OCI-LY3 (cell line): ENCODE measurements around the gene PLCB4.

Source experiments
- H2AFZ ChIP-seq: fragments of 200-600, 300-600 bp; shearing (Covaris generic); 2 replicates; pipeline ENCODE4 v1.6.0; 2014; ENCODE audit warnings: antibody characterized with exemption, low read depth, low read length
- H3K27ac ChIP-seq: fragments of 200-600, 300-600 bp; sonication (generic); 2 replicates; pipeline ENCODE4 v1.5.1; 2014; ENCODE audit warnings: mild to moderate bottlenecking, low read length, moderate library complexity, mixed read lengths
- H3K27me3 ChIP-seq: fragments of 200-600, 300-600 bp; sonication (generic); 2 replicates; pipeline ENCODE4 v1.6.1; 2014; ENCODE audit warnings: low read depth, low read length, mixed read lengths
- H3K36me3 ChIP-seq: fragments of 200-600, 300-600 bp; sonication (generic); replicated peaks from 2 replicates; pipeline ENCODE3; 2014; ENCODE audit warnings: low read depth, low read length, mixed read lengths
- H3K4me1 ChIP-seq: fragments of 300-600, 200-600 bp; sonication (generic); 2 replicates; pipeline ENCODE4 v1.6.1; 2014; ENCODE audit warnings: low read length, mixed read lengths
- H3K4me2 ChIP-seq: fragments of 200-600, 300-600 bp; sonication (generic); 2 replicates; pipeline ENCODE4 v1.6.1; 2014; ENCODE audit warnings: low read length, mixed read lengths
- H3K4me3 ChIP-seq: fragments of 300-600, 200-600 bp; sonication (generic); 2 replicates; pipeline ENCODE4 v1.5.1; 2014; ENCODE audit warnings: antibody characterized with exemption, mild to moderate bottlenecking, low read length, moderate library complexity
- H3K79me2 ChIP-seq: fragments of 300-600, 200-600 bp; shearing (Covaris generic); 2 replicates; pipeline ENCODE4 v1.6.1; 2014; ENCODE audit warnings: mild to moderate bottlenecking, low read length, mixed read lengths
- H3K9ac ChIP-seq: fragments of 300-600, 200-600 bp; shearing (Covaris generic); 2 replicates; pipeline ENCODE4 v1.6.0; 2014; ENCODE audit warnings: mild to moderate bottlenecking, low read length, moderate library complexity
- H3K9me3 ChIP-seq: fragments of 200-600, 300-600 bp; shearing (Covaris generic); 2 replicates; pipeline ENCODE4 v1.6.1; 2014; ENCODE audit warnings: low read length, mixed read lengths; ENCODE audit not compliant: insufficient read depth
- H4K20me1 ChIP-seq: fragments of 200-600, 300-600 bp; sonication (generic); 2 replicates; pipeline ENCODE4 v1.6.1; 2016; ENCODE audit warnings: low read length, mixed read lengths; ENCODE audit not compliant: insufficient read depth
- EZH2phosphoT487 ChIP-seq: fragments of 200-600 bp; shearing (Covaris generic); IDR thresholded peaks from 2 replicates; pipeline ENCODE4 v1.6.1; 2018; ENCODE audit warnings: antibody characterized with exemption, mixed run types, low read depth
- TF ChIP-seq, protein P1 (sequence below): fragments of 200-600, 300-600 bp; sonication (generic); IDR thresholded peaks from 2 replicates; pipeline ENCODE4 v1.5.1; 2014; ENCODE audit warnings: antibody characterized with exemption, low read length, low read depth

Gene PLCB4

GRCh38 chr20:9388813-9389161, 319.9 kb downstream of the PLCB4 start:
- Histone ChIP-seq H3K9ac (no peak overlapping the region), H3K4me3 (no peak overlapping the region)
- no peak for TF ChIP-seq EZH2phosphoT487
- TF ChIP-seq, protein P1, sequence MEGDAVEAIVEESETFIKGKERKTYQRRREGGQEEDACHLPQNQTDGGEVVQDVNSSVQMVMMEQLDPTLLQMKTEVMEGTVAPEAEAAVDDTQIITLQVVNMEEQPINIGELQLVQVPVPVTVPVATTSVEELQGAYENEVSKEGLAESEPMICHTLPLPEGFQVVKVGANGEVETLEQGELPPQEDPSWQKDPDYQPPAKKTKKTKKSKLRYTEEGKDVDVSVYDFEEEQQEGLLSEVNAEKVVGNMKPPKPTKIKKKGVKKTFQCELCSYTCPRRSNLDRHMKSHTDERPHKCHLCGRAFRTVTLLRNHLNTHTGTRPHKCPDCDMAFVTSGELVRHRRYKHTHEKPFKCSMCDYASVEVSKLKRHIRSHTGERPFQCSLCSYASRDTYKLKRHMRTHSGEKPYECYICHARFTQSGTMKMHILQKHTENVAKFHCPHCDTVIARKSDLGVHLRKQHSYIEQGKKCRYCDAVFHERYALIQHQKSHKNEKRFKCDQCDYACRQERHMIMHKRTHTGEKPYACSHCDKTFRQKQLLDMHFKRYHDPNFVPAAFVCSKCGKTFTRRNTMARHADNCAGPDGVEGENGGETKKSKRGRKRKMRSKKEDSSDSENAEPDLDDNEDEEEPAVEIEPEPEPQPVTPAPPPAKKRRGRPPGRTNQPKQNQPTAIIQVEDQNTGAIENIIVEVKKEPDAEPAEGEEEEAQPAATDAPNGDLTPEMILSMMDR: no peak

GRCh38 chr20:9389346-9389745, 320.5 kb downstream of the PLCB4 start:
- no peak overlapping the region for H3K4me3 ChIP-seq
- no peaks in the 10 kb centered on the region for H3K79me2 ChIP-seq
- no peaks in the 10 kb centered on the region for H3K4me1 ChIP-seq
- no peaks in the 10 kb centered on the region for H3K36me3 ChIP-seq
- H4K20me1 ChIP-seq: 0 out of 2 replicates have a peak, but pooled peaks cover 4% of the 10 kb centered on the region
- H3K9ac ChIP-seq: no peak overlapping the region
- no peak for TF ChIP-seq EZH2phosphoT487
- TF ChIP-seq, protein P1: no peak
- no peak overlapping the region for H3K27ac ChIP-seq
- H2AFZ ChIP-seq: no peak overlapping the region
- peaks cover 35% of the 10 kb centered on the region for H3K27me3 ChIP-seq
- H3K4me2 ChIP-seq: no peak overlapping the region
- no peaks in the 10 kb centered on the region for H3K9me3 ChIP-seq

More at GRCh38 chr20:9388813-9389161, 319.9 kb downstream of the PLCB4 start:
- no peaks in the 10 kb centered on the region for H3K4me1 ChIP-seq
- no peak overlapping the region for H2AFZ ChIP-seq
- H3K9me3 ChIP-seq: no peaks in the 10 kb centered on the region
- H3K4me2 ChIP-seq: no peak overlapping the region
- H4K20me1 ChIP-seq: 0 out of 2 replicates have a peak, but pooled peaks cover 4% of the 10 kb centered on the region
- peaks cover 35% of the 10 kb centered on the region for H3K27me3 ChIP-seq
- H3K27ac ChIP-seq: no peak overlapping the region
- no peaks in the 10 kb centered on the region for H3K79me2 ChIP-seq
- H3K36me3 ChIP-seq: no peaks in the 10 kb centered on the region

DNA sequence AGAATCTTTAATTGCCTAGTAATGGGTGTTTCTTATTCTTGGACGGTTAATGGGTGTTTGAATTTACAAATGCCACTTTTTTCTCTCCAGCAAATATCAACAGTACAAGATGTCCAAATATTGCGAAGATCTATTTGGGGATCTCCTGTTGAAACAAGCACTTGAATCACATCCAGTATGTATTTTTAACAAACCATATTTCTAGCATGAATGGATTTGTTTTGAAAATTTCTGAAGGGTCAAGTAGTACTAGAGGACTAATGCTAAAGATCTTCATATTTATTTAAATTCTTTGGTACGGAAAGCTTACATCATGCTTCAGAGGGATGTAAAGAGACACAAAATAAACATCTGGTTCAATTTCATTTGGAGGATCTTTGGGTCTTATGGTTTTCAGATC, 321.6 kb downstream of the PLCB4 start:
- no peaks in the 10 kb centered on the region for H3K9me3 ChIP-seq
- H3K4me3 ChIP-seq: no peak overlapping the region
- H3K79me2 ChIP-seq: no peaks in the 10 kb centered on the region
- H3K27me3 ChIP-seq: peaks cover 37% of the 10 kb centered on the region
- no peak overlapping the region for H3K4me2 ChIP-seq
- no peak overlapping the region for H2AFZ ChIP-seq
- H3K27ac ChIP-seq: no peak overlapping the region
- H3K4me1 ChIP-seq: no peaks in the 10 kb centered on the region
- 0 out of 2 replicates have a peak, but pooled peaks cover 4% of the 10 kb centered on the region for H4K20me1 ChIP-seq
- H3K36me3 ChIP-seq: no peaks in the 10 kb centered on the region
- no peak for TF ChIP-seq EZH2phosphoT487
- TF ChIP-seq, protein P1: no peak
- H3K9ac ChIP-seq: no peak overlapping the region

DNA sequence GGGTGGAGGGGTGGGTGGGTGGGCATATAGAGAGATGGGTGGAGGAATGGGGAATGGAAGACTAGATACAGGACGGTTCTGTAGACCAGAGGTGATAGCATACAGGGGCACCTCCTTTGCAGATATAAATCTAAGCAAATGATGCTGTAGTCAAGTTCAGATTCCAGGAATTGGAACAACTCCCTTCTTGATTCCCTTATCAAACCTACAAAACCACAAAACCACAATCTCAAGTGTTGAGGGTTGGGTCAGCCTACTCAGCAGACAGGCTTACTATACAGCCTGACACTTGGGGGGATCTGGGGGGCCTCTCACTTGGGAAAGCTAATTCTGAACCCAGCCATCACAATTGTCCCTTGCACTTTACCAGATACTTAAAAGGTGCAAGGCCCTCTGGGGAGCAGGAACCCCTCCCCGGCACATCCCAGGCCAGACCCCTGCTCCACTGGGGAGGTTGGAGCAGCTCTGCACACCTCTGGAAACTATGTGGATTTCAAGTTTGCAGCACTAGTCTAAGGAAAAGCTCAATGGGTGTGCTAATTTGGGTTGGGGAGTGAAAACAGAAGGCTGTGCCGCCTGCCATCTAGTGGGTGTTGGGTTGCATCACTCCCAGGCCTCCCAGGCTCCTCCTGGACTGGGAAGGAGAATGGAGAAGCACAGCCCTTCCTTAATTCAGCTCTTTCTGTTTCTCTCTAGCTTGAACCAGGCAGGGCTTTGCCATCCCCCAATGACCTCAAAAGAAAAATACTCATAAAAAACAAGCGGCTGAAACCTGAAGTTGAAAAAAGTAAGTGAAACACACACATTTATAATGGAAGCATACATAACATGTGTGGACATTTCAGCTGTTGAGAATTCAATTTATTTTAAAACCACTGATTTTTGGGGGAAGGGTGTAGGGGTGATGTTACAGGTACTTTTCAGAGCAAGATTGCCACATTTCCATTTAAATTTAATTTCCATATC, 324.3 kb downstream of the PLCB4 start:
- Histone ChIP-seq H3K4me1 (peaks cover 6% of the 10 kb centered on the region), H3K4me2 (no peak overlapping the region), H4K20me1 (0 out of 2 replicates have a peak, but pooled peaks cover 4% of the 10 kb centered on the region), H3K36me3 (no peaks in the 10 kb centered on the region), H3K27me3 (peaks cover 37% of the 10 kb centered on the region), H3K79me2 (no peaks in the 10 kb centered on the region), H3K9me3 (no peaks in the 10 kb centered on the region), H3K4me3 (no peak overlapping the region), H3K9ac (no peak overlapping the region), H3K27ac (no peak overlapping the region), H2AFZ (no peak overlapping the region)
- no peak for TF ChIP-seq EZH2phosphoT487
- TF ChIP-seq, protein P1: peak; percentile 67
